Measurements from ENCODE around the gene TBC1D1. TPM values are rescaled to one million over a fixed set of nuclear protein-coding genes. Genes with fewer than 3 reads are reported as not detected.

Gene TBC1D1
- total RNA-seq, 2 donors from 2014 or later: 139 to 220 TPM

DNA sequence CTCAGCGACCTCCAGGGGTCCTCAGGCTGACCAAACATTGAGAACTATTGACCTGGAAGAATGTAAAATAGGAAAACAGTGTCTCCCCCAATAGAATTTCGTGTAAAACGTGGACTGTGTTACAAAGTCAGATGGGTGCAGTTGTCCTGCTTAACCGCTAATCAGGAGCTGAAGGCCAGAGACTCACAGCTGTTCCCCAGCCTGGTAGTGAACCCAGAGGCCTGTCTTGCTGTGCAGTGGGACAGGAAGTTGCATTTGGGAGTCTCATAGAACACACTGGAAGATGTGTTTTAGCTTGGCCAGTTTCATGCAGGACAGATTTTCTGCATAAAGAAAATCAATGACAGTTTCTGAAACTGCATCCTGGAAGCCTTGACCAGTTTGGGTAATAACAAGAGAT is 220.8 kb downstream of the TBC1D1 start:
- peaks cover 0 to 33% of the 10 kb centered on the region in 2 donors for H3K4me1 ChIP-seq

GRCh38 chr4:38113132-38113531 is 222.2 kb downstream of the TBC1D1 start:
- Histone ChIP-seq H3K4me3 (no peak overlapping the region), H3K27me3 (no peaks in the 10 kb centered on the region), H3K27ac (no peak overlapping the region), H3K4me1 (peaks cover 0 to 33% of the 10 kb centered on the region in 2 donors), H3K9me3 (no peaks in the 10 kb centered on the region), H3K36me3 (peaks cover 28% of the 10 kb centered on the region)
- no peak for DNase-seq (ENCODE audit: low spot score)
- TF ChIP-seq, protein P1, sequence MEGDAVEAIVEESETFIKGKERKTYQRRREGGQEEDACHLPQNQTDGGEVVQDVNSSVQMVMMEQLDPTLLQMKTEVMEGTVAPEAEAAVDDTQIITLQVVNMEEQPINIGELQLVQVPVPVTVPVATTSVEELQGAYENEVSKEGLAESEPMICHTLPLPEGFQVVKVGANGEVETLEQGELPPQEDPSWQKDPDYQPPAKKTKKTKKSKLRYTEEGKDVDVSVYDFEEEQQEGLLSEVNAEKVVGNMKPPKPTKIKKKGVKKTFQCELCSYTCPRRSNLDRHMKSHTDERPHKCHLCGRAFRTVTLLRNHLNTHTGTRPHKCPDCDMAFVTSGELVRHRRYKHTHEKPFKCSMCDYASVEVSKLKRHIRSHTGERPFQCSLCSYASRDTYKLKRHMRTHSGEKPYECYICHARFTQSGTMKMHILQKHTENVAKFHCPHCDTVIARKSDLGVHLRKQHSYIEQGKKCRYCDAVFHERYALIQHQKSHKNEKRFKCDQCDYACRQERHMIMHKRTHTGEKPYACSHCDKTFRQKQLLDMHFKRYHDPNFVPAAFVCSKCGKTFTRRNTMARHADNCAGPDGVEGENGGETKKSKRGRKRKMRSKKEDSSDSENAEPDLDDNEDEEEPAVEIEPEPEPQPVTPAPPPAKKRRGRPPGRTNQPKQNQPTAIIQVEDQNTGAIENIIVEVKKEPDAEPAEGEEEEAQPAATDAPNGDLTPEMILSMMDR (IDR thresholded peaks at IDR 0.05): no peak

More for the DNA sequence above, 220.8 kb downstream of the TBC1D1 start:
- no peak overlapping the region for H3K27ac ChIP-seq
- H3K36me3 ChIP-seq: peaks cover 30% of the 10 kb centered on the region
- no peaks in the 10 kb centered on the region for H3K9me3 ChIP-seq
- no peaks in the 10 kb centered on the region for H3K27me3 ChIP-seq
- TF ChIP-seq, protein P1 (IDR thresholded peaks at IDR 0.05): no peak
- no peak overlapping the region for H3K4me3 ChIP-seq
- no peak for DNase-seq (ENCODE audit: low spot score)

DNA sequence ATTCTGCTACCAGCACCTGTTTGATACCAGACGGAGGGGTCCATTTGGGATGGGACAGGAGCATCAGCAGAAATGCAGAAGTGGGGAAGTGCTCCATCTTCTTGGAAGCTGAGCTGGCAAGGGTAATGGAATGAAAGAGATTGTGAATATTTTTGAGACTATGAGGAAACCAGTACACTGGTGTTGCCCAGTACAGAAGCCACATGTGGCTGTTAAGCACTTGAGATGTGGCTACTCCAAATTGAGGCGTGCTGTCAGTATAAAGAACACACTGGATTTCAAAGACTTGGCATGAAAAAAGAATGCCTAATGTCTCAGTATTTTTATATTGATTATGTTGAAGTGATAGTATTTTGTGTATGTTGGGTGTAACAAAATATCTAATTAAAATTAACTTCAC is 222.7 kb downstream of the TBC1D1 start:
- no peak for DNase-seq (ENCODE audit: low spot score)
- H3K27ac ChIP-seq: no peak overlapping the region
- H3K4me3 ChIP-seq: no peak overlapping the region
- no peaks in the 10 kb centered on the region for H3K9me3 ChIP-seq
- TF ChIP-seq, protein P1 (IDR thresholded peaks at IDR 0.05): no peak
- peaks cover 32% of the 10 kb centered on the region for H3K36me3 ChIP-seq
- H3K27me3 ChIP-seq: no peaks in the 10 kb centered on the region
- peaks cover 0 to 33% of the 10 kb centered on the region in 2 donors for H3K4me1 ChIP-seq

DNA sequence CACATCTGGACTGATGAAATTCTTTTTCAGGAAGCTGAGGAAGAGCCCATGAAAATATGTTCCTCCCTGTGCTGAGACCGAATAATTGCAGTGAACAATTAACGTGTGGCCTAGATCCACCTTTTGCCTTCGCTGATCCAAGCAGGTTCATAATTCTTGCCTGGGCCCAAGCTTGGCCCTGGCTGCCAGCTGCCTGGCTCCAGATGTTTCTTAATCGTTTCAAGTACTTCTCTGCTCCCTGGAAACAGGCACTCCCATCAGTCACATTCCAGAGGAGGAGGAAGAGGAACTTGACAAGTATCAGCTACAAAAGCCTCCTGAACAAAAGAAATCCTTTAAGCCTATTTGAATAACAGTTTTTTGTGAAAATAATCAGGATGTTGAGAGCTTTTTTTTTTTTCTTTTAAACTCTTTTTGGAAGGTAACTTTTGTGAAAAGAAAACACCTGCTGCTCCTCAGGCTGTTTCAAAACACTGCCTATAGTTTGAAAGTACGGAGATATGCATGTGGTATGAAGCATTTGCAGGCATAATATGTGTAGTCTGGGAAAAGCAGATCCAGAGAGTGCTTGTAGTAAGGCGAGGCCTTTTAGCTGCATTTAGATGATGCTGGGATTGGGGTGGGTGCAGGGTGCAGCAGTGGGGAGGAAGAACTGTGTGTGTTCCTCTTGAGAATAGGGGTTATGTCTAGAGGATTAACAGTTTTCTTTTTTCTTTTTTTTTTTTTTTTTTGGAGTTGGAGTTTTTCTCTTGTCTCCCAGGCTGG is 223.7 kb downstream of the TBC1D1 start:
- no peak overlapping the region for H3K27ac ChIP-seq
- peaks cover 0 to 35% of the 10 kb centered on the region in 2 donors for H3K4me1 ChIP-seq
- TF ChIP-seq, protein P1 (IDR thresholded peaks at IDR 0.05): no peak
- DNase-seq (ENCODE audit: low spot score): no peak
- no peaks in the 10 kb centered on the region for H3K27me3 ChIP-seq
- no peaks in the 10 kb centered on the region for H3K9me3 ChIP-seq
- no peak overlapping the region for H3K4me3 ChIP-seq
- peaks cover 43% of the 10 kb centered on the region for H3K36me3 ChIP-seq

GRCh38 chr4:38115601-38116000 is 224.7 kb downstream of the TBC1D1 start:
- H3K27me3 ChIP-seq: no peaks in the 10 kb centered on the region
- H3K4me1 ChIP-seq: peaks cover 0 to 42% of the 10 kb centered on the region in 2 donors
- no peaks in the 10 kb centered on the region for H3K9me3 ChIP-seq
- H3K27ac ChIP-seq: no peak overlapping the region
- DNase-seq (ENCODE audit: low spot score): no peak
- TF ChIP-seq, protein P1 (IDR thresholded peaks at IDR 0.05): no peak
- H3K36me3 ChIP-seq: peaks cover 53% of the 10 kb centered on the region
- no peak overlapping the region for H3K4me3 ChIP-seq
